ENCODE data around the gene PTPN14.

DNA sequence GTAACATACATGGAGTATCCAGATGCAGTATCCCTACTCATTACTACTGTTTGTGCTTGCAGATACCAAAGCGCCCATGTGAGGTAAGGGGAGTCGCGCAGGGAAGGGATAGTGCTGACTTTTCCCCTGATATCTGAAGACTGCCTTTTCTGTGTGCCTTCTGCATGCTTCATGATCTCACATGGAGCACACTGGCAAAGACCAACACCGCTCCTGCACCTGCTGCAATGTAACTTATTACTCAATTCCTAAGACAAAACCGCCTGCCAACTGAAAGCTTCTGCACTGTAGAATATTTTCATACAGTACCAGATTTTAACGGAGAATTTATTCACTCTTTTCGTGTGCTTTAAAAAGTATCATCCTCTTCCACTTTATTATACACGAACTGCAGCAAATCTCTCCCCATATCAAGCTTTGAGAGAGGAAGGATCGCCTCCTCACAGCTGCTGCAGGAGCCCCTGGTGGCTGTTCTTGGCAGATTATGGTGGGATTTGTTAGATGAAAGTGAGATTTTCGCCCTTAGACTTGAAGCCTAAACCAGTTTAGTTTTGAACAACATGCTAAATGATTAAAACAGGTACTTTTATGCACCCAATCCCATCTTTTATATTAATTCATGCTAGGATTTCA is 99.1 kb downstream of the PTPN14 start:
- TF ChIP-seq ARNT (IDR thresholded peaks at IDR 0.05) (no peak), SP1 (IDR thresholded peaks at IDR 0.05) (no peak), TARDBP (IDR thresholded peaks at IDR 0.05) (no peak), CTBP1 (IDR thresholded peaks at IDR 0.05; ENCODE audit: borderline replicate concordance) (no peak), FOXM1 (IDR thresholded peaks at IDR 0.05; ENCODE audit: borderline replicate concordance) (no peak), BHLHE40 (IDR thresholded peaks at IDR 0.05; ENCODE audit: borderline replicate concordance) (no peak), FOXK2 (IDR thresholded peaks at IDR 0.05) (no peak), SUZ12 (IDR thresholded peaks at IDR 0.05) (no peak), LEF1 (IDR thresholded peaks at IDR 0.05; ENCODE audit: borderline replicate concordance) (no peak)
